DLD1 (cell line): Measurements from ENCODE around the gene CGAS.
"Not testable (repeated sequence)": the region's sequence is repeated elsewhere in the genome, so short reads cannot be mapped to it uniquely, and the experiment has no call there.

Source experiments
- in situ Hi-C: cut with HindIII; loops from 2 replicates; pipeline ENCODE4 v1.10.0; 2017; ENCODE audit warnings: low sequenced_read_pairs

Gene CGAS

GRCh38 chr6:73400656-73401055 lies 51.4 kb downstream of the CGAS start:
- in situ Hi-C loops: no loop called here

- in situ Hi-C loops: no loop called here
Measured at GRCh38 chr6:73395875-73396274, 56.2 kb downstream of the CGAS start.

DNA sequence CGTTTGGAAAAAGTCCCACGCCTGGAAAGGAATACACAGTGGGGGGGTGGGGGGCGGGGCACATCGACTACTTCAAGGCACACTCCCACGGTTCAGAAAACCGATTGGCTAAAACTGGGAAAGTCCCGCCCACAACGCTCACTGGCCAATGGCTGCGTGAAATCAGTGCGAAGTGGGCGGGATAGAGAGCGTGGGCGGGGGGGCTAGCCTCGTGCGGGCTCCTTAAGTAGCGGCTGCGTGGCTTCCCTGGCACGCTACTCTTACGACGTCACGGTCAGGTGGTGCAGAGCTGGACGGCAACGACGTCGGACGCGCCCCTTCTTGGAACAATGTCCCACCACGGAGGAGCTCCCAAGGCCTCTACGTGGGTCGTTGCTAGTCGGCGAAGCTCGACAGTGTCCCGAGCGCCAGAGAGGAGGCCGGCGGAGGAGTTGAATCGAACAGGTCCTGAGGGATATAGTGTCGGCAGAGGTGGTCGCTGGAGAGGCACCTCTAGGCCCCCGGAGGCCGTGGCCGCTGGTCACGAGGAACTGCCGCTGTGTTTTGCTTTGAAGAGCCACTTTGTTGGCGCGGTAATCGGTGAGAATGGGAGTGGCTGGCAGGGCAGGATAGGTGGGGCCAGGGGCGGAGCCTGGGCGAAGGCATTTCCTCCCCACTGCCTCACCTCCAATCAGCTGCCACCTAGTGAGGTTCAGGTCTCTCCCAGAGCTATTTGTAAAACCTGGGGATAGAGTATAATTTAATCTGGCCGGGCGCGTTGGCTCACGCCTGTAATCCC lies 57.3 kb downstream of the CGAS start, which contains the start of gene DDX43:
DDX43 (plus strand) TSS at position 252 of the 778 bp plus-strand sequence; CDS start at position 330, 78 bp downstream.
- in situ Hi-C loops: no loop called here

DNA sequence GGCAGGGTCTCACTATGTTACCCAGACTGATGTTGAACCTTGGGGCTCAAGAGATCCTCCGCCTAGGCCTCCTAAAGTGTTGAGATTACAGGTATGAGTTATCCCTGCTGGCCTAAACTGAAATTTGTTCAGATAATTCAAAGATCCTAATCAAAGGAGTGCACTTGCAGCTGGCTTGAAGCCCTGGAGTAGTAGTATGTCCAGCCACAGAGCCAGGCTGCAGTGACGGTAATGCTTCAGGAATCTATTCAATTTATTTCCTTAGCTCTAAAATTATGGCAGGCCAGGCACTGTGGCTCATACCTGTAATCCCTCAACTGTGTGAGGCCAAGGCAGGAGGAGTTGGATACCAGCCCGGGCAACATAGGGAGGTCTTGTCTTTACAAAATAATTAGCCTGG lies 58.8 kb downstream of the CGAS start:
- in situ Hi-C loops: no loop called here

- in situ Hi-C loops: not testable (repeated sequence)
Measured at GRCh38 chr6:73392188-73392587, 59.9 kb downstream of the CGAS start.

- in situ Hi-C loops: no loop called here
Measured at GRCh38 chr6:73391675-73392074, 60.4 kb downstream of the CGAS start.

DNA sequence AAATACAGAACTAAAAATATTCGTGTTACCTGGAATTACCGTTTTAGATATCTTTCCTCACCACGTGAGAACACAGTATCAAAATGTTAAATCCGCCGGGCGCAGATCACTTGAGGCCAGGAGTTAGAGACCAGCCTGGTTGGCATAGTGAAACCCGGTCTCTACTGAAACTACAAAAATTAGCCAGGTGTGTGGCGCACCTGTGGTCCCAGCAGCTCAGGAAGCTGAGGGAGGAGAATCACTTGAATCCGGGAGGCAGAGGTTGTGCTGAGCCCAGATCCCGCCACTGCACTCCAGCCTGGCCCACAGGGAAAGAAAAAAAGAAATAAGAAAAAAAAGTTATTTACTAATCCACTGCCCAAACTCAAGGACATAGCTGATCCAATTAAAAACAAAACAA lies 62.2 kb downstream of the CGAS start:
- in situ Hi-C loops: no loop called here

DNA sequence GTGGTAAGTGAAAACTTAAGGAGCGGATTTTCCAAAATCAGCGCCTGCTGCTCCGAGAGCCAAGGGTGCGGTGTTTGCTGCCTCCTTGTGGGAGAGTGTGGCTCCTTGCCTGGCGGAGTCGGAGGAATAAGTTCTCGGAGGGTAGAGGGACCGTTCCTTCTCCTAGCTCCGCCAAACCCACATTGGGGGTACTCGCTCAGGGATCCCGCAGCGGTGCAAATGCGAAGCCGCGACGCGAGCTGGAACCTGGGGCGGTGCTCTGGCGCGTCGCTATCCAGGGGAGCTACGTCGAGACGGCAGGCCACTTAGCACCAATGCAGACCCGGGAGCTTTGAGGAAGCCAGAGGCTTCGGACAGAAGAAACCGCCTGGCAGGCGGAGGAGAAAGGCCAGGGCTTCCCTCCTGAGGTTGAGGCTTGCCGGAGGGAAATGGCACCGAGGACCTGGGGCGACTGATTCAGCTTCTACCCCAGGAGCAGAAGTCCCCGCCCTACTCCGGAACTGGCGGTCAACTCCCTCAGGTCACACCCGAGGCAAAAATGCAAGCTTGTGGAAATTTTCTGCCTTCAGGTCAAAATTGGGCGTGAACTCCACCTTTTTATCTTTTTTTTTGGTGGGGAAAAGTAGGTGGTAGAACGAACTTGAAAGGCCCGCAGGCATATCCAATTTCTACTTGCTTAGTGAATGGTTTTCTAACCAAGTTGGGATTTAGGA lies 63.1 kb downstream of the CGAS start:
- in situ Hi-C loops: no loop called here

GRCh38 chr6:73388433-73388799 lies 63.7 kb downstream of the CGAS start:
- in situ Hi-C loops: no loop called here

- in situ Hi-C loops: no loop called here
Measured at GRCh38 chr6:73382462-73383113, 69.5 kb downstream of the CGAS start.

DNA sequence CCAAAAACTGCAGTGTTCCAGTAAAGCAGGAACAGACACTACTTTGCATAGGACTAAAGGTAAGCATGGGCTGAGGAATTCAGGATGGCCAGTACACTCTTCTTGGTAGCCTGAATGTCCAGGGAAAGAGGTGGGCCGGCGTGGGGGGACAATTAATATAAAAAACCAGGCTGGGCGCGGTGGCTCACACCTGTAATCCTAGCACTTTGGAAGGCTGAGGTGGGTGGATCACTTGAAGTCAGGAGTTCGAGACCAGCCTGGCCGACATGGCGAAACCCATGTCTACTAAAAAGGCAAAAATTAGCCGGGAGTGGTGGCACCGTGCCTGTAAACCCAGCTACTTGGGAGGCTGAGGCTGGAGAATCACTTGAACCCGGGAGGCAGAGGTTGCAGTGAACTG lies 70.6 kb downstream of the CGAS start:
- in situ Hi-C loops: not testable (repeated sequence)

DNA sequence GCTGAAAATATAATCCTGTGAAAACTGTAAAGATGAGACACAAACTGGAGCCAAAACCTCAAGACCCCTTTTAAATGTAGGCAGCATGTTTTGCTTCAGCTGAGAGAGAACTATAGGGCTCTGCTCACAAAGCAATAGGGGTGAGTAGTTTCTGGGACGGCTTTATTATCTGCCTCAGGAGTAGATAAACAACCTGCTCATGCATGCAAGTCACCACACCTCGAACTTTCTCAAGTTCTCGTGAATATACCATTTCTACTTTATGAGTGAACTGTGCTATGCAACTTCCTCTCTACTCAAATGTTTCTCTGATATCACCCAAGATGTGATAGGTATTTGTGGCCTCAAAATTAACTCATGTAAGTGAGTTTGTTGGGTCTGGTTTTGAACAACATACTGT lies 74.9 kb downstream of the CGAS start:
- in situ Hi-C loops: no loop called here

- in situ Hi-C loops: no loop called here
Measured at GRCh38 chr6:73375216-73375615, 76.9 kb downstream of the CGAS start.
